WTC11 (cell line): Measurements from ENCODE around the gene FAM117B. TPM values are rescaled to one million over a fixed set of nuclear protein-coding genes. Genes with fewer than 3 reads are reported as not detected.

ENCODE experiments used
- ATAC-seq: fragments of 200-7000 bp; cut with Tn5 transposase; 2 replicates; pipeline ENCODE4 v1.10.0; 2021; ENCODE audit warnings: mild to moderate bottlenecking, moderate library complexity
- CTCF ChIA-PET: fragments of 300-600 bp; sonication (Branson Sonifier 250); formaldehyde crosslinking; loops from one replicate; lab custom pipeline; 2021; ENCODE audit warnings: antibody characterized with exemption; lab: Charles Lee
- POLR2A ChIA-PET: fragments of 350-600 bp; sonication (Branson Sonifier 250); formaldehyde crosslinking; loops from one replicate; lab custom pipeline; 2021; ENCODE audit warnings: antibody characterized with exemption; lab: Charles Lee
- DNase-seq: peaks from one replicate; pipeline ENCODE4 v3.0.0; 2021; ENCODE audit warnings: low spot score
- H3K27ac Mint-ChIP-seq: 2 replicates; pipeline ENCODE4 v1.8.0; 2021; ENCODE audit warnings: mixed read lengths
- H3K27me3 Mint-ChIP-seq: 2 replicates; pipeline ENCODE4 v1.8.0; 2021; ENCODE audit warnings: low read depth, mild to moderate bottlenecking, moderate library complexity, mixed read lengths
- H3K36me3 Mint-ChIP-seq: 2 replicates; pipeline ENCODE4 v1.8.0; 2021; ENCODE audit warnings: mixed read lengths
- H3K4me1 Mint-ChIP-seq: 2 replicates; pipeline ENCODE4 v1.8.0; 2022; ENCODE audit warnings: mixed read lengths
- H3K4me3 Mint-ChIP-seq: 2 replicates; pipeline ENCODE4 v1.8.0; 2021; ENCODE audit warnings: mild to moderate bottlenecking, moderate library complexity, mixed read lengths
- H3K9me3 Mint-ChIP-seq: 2 replicates; pipeline ENCODE4 v1.8.0; 2021; ENCODE audit warnings: mixed read lengths
- CBFB ChIP-seq: sonication (generic); formaldehyde crosslinking; IDR thresholded peaks from 2 replicates; pipeline ENCODE4 v1.8.1; 2022; ENCODE audit warnings: mild to moderate bottlenecking, low read depth, missing genetic modification reagents
- ELF4 ChIP-seq: sonication (generic); formaldehyde crosslinking; IDR thresholded peaks from 2 replicates; pipeline ENCODE4 v1.8.1; 2022; ENCODE audit warnings: low read depth, mild to moderate bottlenecking, moderate library complexity, missing genetic modification reagents
- ESRRA ChIP-seq: sonication (generic); formaldehyde crosslinking; IDR thresholded peaks from 2 replicates; pipeline ENCODE4 v1.8.1; 2022; ENCODE audit warnings: mild to moderate bottlenecking, missing genetic modification reagents, borderline replicate concordance
- IRF2 ChIP-seq: sonication (generic); formaldehyde crosslinking; IDR thresholded peaks from 2 replicates; pipeline ENCODE4 v1.8.0; 2022; ENCODE audit warnings: low read depth, missing genetic modification reagents, borderline replicate concordance
- NFATC4 ChIP-seq: fragments of 250-450 bp; sonication (Bioruptor Pico); IDR thresholded peaks from 2 replicates; pipeline ENCODE4 v1.9.0; 2021; ENCODE audit warnings: mild to moderate bottlenecking
- NR1H2 ChIP-seq: sonication (generic); formaldehyde crosslinking; IDR thresholded peaks from 2 replicates; pipeline ENCODE4 v1.9.0; 2021; ENCODE audit warnings: mild to moderate bottlenecking, moderate library complexity, missing genetic modification reagents
- RELA ChIP-seq: sonication (generic); formaldehyde crosslinking; IDR thresholded peaks from 2 replicates; pipeline ENCODE4 v1.8.1; 2022; ENCODE audit warnings: missing genetic modification reagents, mild to moderate bottlenecking, borderline replicate concordance
- RORB ChIP-seq: fragments of 250-450 bp; sonication (Bioruptor Pico); IDR thresholded peaks from 2 replicates; pipeline ENCODE4 v1.9.0; 2021; ENCODE audit warnings: mild to moderate bottlenecking
- SMAD3 ChIP-seq: sonication (generic); formaldehyde crosslinking; IDR thresholded peaks from 2 replicates; pipeline ENCODE4 v1.8.0; 2022; ENCODE audit warnings: missing genetic modification reagents, mild to moderate bottlenecking, borderline replicate concordance
- SMAD4 ChIP-seq: sonication (generic); formaldehyde crosslinking; IDR thresholded peaks from 2 replicates; pipeline ENCODE4 v1.8.0; 2022; ENCODE audit warnings: mild to moderate bottlenecking, missing genetic modification reagents
- SP1 ChIP-seq: sonication (generic); formaldehyde crosslinking; conservative IDR thresholded peaks from 2 replicates; pipeline ENCODE4 v1.8.1; 2022; ENCODE audit warnings: missing genetic modification reagents
- TEAD4 ChIP-seq: sonication (generic); formaldehyde crosslinking; IDR thresholded peaks from 2 replicates; pipeline ENCODE4 v1.8.0; 2022; ENCODE audit warnings: mild to moderate bottlenecking, missing genetic modification reagents
- ZNF219 ChIP-seq: sonication (generic); formaldehyde crosslinking; IDR thresholded peaks from 2 replicates; pipeline ENCODE4 v1.8.0; 2023; ENCODE audit warnings: missing genetic modification reagents, mild to moderate bottlenecking, borderline replicate concordance
- ZNF396 ChIP-seq: fragments of 250-450 bp; sonication (Bioruptor Pico); IDR thresholded peaks from 2 replicates; pipeline ENCODE4 v1.8.0; 2021; ENCODE audit warnings: mild to moderate bottlenecking, moderate library complexity, borderline replicate concordance
- total RNA-seq: library from RNA; stranded (reverse); gene quantifications from 3 replicates; pipeline ENCODE4 v1.2.3, GENCODE V29; 2021
- TF ChIP-seq, protein P1 (sequence below): sonication (generic); formaldehyde crosslinking; IDR thresholded peaks from 2 replicates; pipeline ENCODE4 v1.8.1; 2023; ENCODE audit warnings: mild to moderate bottlenecking, moderate library complexity, missing genetic modification reagents
- TF ChIP-seq, protein P2 (sequence below): sonication (generic); formaldehyde crosslinking; IDR thresholded peaks from 2 replicates; pipeline ENCODE4 v1.8.0; 2022; ENCODE audit warnings: mild to moderate bottlenecking, missing genetic modification reagents
- TF ChIP-seq, protein P3 (sequence below): sonication (generic); formaldehyde crosslinking; IDR thresholded peaks from 2 replicates; pipeline ENCODE4 v1.8.1; 2023; ENCODE audit warnings: mild to moderate bottlenecking, missing genetic modification reagents
- TF ChIP-seq, protein P4 (sequence below): sonication (generic); formaldehyde crosslinking; conservative IDR thresholded peaks from 2 replicates; pipeline ENCODE4 v1.8.1; 2022; ENCODE audit warnings: mild to moderate bottlenecking, missing genetic modification reagents
- TF ChIP-seq, protein P5 (sequence below): sonication (generic); formaldehyde crosslinking; IDR thresholded peaks from 2 replicates; pipeline ENCODE4 v1.8.0; 2022; ENCODE audit warnings: mild to moderate bottlenecking, missing genetic modification reagents
- TF ChIP-seq, protein P6 (sequence below): fragments of 200-600 bp; IDR thresholded peaks from 2 replicates; pipeline ENCODE4 v1.8.0; 2022; ENCODE audit warnings: antibody characterized with exemption
- TF ChIP-seq, protein P7 (sequence below): sonication (generic); formaldehyde crosslinking; IDR thresholded peaks from 2 replicates; pipeline ENCODE4 v1.8.1; 2022; ENCODE audit warnings: low read depth, mild to moderate bottlenecking, moderate library complexity, missing genetic modification reagents, borderline replicate concordance
- TF ChIP-seq, protein P8 (sequence below): sonication (generic); formaldehyde crosslinking; IDR thresholded peaks from 2 replicates; pipeline ENCODE4 v1.8.0; 2023; ENCODE audit warnings: mild to moderate bottlenecking, missing genetic modification reagents

The FAM117B gene
- total RNA-seq, 1 experiment from 2014 or later, result 18.1 TPM

DNA sequence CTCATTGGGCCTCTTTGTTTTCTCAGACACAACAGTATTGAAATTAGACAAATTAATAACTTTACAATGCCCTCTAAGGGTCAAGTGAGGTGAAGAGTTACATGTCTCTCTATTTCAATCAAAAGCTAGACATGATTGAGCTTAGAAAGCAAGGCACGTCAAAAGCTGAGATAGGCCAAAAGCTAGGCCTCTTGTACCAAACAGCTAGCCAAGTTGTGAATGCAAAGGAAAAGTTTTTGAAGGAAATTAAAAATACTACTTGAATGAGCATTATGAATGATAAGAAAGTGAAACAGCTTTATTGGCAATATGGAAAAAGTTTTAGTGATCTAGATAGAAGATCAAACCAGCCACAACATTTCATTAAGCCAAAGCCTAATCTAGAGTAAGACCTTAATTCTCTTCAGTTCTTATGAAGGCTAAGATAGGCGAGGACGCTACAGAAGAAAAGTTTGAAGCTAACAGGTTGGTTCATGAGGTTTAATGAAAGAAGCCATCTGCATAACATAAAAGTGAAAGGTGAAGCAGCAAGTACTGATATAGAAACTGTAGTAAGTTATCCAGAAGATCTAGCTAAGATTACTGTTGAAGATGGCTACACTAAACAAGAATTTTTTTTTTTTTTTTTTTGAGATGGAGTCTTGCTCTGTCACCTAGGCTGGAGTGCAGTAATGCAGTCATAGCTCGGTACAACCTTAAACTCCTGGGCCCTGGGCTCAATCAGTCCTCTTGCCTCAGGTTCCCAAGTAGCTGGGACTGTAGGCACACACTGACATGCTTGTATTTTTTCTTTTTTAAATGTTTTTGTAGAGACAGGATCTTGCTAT lies 65.5 kb downstream of the FAM117B start:
- Mint-ChIP-seq H3K36me3 (peaks cover 33% of the 10 kb centered on the region), H3K27ac (no peak overlapping the region), H3K9me3 (peaks cover 16% of the 10 kb centered on the region), H3K4me3 (no peak overlapping the region), H3K27me3 (no peaks in the 10 kb centered on the region), H3K4me1 (no peaks in the 10 kb centered on the region)
- TF ChIP-seq, protein P1, sequence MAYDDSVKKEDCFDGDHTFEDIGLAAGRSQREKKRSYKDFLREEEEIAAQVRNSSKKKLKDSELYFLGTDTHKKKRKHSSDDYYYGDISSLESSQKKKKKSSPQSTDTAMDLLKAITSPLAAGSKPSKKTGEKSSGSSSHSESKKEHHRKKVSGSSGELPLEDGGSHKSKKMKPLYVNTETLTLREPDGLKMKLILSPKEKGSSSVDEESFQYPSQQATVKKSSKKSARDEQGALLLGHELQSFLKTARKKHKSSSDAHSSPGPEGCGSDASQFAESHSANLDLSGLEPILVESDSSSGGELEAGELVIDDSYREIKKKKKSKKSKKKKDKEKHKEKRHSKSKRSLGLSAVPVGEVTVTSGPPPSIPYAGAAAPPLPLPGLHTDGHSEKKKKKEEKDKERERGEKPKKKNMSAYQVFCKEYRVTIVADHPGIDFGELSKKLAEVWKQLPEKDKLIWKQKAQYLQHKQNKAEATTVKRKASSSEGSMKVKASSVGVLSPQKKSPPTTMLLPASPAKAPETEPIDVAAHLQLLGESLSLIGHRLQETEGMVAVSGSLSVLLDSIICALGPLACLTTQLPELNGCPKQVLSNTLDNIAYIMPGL, result no peak
- TF ChIP-seq ESRRA (CRISPR knock-in tag) (no peak), RELA (CRISPR knock-in tag) (no peak), IRF2 (CRISPR knock-in tag) (no peak), NR1H2 (no peak), CBFB (CRISPR knock-in tag) (no peak), SMAD4 (CRISPR knock-in tag) (no peak), ELF4 (CRISPR knock-in tag) (no peak)
- TF ChIP-seq, protein P2, sequence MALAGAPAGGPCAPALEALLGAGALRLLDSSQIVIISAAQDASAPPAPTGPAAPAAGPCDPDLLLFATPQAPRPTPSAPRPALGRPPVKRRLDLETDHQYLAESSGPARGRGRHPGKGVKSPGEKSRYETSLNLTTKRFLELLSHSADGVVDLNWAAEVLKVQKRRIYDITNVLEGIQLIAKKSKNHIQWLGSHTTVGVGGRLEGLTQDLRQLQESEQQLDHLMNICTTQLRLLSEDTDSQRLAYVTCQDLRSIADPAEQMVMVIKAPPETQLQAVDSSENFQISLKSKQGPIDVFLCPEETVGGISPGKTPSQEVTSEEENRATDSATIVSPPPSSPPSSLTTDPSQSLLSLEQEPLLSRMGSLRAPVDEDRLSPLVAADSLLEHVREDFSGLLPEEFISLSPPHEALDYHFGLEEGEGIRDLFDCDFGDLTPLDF, result no peak
- no peak for ATAC-seq
- CTCF ChIA-PET, result interaction anchor here (0.6 kb wide), 3 partner anchors 111 to 140 kb away, joined by 3 to 7 read pairs (median 3); no protein-coding TSS in a partner anchor
- POLR2A ChIA-PET, result no interaction called here
- DNase-seq, result no peak

DNA sequence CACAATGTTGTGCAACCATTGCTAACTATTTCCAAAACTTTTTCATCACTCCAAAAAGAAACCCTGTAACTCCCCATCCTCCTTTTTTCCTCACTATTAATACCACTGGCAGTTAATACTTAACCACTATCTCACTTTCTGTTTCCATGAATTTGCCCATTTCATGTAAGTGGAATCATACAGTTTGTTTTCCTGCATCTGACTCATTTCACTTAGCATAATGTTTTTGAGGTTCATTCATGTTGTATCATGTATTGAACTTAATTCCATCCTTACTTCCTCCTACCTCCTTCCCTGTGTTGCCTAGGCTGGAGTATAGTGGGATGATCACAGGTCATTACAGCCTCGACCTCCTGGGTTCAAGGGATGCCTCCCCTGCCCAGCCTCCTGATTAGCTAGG lies 68.3 kb downstream of the FAM117B start:
- ChIA-PET POLR2A (no interaction called here), CTCF (no interaction called here)
- Mint-ChIP-seq H3K36me3 (peaks cover 24% of the 10 kb centered on the region), H3K9me3 (peaks cover 16% of the 10 kb centered on the region), H3K27ac (no peak overlapping the region), H3K4me3 (no peak overlapping the region), H3K4me1 (no peaks in the 10 kb centered on the region), H3K27me3 (no peaks in the 10 kb centered on the region)
- ATAC-seq (no peak), DNase-seq (no peak)
- no peak for TF ChIP-seq TEAD4
- no peak for TF ChIP-seq SP1 (CRISPR knock-in tag)
- TF ChIP-seq, protein P3, sequence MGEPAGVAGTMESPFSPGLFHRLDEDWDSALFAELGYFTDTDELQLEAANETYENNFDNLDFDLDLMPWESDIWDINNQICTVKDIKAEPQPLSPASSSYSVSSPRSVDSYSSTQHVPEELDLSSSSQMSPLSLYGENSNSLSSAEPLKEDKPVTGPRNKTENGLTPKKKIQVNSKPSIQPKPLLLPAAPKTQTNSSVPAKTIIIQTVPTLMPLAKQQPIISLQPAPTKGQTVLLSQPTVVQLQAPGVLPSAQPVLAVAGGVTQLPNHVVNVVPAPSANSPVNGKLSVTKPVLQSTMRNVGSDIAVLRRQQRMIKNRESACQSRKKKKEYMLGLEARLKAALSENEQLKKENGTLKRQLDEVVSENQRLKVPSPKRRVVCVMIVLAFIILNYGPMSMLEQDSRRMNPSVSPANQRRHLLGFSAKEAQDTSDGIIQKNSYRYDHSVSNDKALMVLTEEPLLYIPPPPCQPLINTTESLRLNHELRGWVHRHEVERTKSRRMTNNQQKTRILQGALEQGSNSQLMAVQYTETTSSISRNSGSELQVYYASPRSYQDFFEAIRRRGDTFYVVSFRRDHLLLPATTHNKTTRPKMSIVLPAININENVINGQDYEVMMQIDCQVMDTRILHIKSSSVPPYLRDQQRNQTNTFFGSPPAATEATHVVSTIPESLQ (CRISPR knock-in tag), result no peak
- TF ChIP-seq, protein P4, sequence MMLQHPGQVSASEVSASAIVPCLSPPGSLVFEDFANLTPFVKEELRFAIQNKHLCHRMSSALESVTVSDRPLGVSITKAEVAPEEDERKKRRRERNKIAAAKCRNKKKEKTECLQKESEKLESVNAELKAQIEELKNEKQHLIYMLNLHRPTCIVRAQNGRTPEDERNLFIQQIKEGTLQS (CRISPR knock-in tag), result no peak
- TF ChIP-seq, protein P5, sequence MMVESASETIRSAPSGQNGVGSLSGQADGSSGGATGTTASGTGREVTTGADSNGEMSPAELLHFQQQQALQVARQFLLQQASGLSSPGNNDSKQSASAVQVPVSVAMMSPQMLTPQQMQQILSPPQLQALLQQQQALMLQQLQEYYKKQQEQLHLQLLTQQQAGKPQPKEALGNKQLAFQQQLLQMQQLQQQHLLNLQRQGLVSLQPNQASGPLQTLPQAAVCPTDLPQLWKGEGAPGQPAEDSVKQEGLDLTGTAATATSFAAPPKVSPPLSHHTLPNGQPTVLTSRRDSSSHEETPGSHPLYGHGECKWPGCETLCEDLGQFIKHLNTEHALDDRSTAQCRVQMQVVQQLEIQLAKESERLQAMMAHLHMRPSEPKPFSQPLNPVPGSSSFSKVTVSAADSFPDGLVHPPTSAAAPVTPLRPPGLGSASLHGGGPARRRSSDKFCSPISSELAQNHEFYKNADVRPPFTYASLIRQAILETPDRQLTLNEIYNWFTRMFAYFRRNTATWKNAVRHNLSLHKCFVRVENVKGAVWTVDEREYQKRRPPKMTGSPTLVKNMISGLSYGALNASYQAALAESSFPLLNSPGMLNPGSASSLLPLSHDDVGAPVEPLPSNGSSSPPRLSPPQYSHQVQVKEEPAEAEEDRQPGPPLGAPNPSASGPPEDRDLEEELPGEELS, result no peak
- no peak for TF ChIP-seq RORB
- TF ChIP-seq, protein P6, sequence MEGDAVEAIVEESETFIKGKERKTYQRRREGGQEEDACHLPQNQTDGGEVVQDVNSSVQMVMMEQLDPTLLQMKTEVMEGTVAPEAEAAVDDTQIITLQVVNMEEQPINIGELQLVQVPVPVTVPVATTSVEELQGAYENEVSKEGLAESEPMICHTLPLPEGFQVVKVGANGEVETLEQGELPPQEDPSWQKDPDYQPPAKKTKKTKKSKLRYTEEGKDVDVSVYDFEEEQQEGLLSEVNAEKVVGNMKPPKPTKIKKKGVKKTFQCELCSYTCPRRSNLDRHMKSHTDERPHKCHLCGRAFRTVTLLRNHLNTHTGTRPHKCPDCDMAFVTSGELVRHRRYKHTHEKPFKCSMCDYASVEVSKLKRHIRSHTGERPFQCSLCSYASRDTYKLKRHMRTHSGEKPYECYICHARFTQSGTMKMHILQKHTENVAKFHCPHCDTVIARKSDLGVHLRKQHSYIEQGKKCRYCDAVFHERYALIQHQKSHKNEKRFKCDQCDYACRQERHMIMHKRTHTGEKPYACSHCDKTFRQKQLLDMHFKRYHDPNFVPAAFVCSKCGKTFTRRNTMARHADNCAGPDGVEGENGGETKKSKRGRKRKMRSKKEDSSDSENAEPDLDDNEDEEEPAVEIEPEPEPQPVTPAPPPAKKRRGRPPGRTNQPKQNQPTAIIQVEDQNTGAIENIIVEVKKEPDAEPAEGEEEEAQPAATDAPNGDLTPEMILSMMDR, result no peak
- no peak for TF ChIP-seq SMAD3 (CRISPR knock-in tag)
- TF ChIP-seq ZNF219 (CRISPR knock-in tag), result no peak
- TF ChIP-seq, protein P7, sequence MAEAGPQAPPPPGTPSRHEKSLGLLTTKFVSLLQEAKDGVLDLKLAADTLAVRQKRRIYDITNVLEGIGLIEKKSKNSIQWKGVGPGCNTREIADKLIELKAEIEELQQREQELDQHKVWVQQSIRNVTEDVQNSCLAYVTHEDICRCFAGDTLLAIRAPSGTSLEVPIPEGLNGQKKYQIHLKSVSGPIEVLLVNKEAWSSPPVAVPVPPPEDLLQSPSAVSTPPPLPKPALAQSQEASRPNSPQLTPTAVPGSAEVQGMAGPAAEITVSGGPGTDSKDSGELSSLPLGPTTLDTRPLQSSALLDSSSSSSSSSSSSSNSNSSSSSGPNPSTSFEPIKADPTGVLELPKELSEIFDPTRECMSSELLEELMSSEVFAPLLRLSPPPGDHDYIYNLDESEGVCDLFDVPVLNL (CRISPR knock-in tag), result no peak
- TF ChIP-seq, protein P8, sequence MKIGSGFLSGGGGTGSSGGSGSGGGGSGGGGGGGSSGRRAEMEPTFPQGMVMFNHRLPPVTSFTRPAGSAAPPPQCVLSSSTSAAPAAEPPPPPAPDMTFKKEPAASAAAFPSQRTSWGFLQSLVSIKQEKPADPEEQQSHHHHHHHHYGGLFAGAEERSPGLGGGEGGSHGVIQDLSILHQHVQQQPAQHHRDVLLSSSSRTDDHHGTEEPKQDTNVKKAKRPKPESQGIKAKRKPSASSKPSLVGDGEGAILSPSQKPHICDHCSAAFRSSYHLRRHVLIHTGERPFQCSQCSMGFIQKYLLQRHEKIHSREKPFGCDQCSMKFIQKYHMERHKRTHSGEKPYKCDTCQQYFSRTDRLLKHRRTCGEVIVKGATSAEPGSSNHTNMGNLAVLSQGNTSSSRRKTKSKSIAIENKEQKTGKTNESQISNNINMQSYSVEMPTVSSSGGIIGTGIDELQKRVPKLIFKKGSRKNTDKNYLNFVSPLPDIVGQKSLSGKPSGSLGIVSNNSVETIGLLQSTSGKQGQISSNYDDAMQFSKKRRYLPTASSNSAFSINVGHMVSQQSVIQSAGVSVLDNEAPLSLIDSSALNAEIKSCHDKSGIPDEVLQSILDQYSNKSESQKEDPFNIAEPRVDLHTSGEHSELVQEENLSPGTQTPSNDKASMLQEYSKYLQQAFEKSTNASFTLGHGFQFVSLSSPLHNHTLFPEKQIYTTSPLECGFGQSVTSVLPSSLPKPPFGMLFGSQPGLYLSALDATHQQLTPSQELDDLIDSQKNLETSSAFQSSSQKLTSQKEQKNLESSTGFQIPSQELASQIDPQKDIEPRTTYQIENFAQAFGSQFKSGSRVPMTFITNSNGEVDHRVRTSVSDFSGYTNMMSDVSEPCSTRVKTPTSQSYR, result no peak
- TF ChIP-seq NFATC4, result no peak
- no peak for TF ChIP-seq ZNF396
